Stimulated activated CD4-positive, alpha-beta T cell treated with anti-CD3 and anti-CD28 coated beads, Interleukin-1b, Interleukin-23, amount 100 ng/mL, for 48 hours (primary cell): Measurements from ENCODE around the gene CLPTM1.
"Not testable (repeated sequence)": the region's sequence is repeated elsewhere in the genome, so short reads cannot be mapped to it uniquely, and the experiment has no call there.

Experiments
- DNase-seq: peaks from one replicate; pipeline ENCODE4 v3.0.0-alpha.2; 2020

CLPTM1 gene

GRCh38 chr19:44942067-44942571, 13.1 kb upstream of the CLPTM1 start, which contains the start of gene APOC4:
Gene APOC4 (plus strand): TSS chr19:44942237. CDS start chr19:44942278, 41 bp downstream.
- no peak for DNase-seq

- DNase-seq = no peak
Observed at GRCh38 chr19:44943801-44944249, 11.4 kb upstream of the CLPTM1 start.

- no peak for DNase-seq
Observed at GRCh38 chr19:44947041-44947581, 8.1 kb upstream of the CLPTM1 start.

GRCh38 chr19:44948237-44948636, 6.9 kb upstream of the CLPTM1 start:
- no peak for DNase-seq

GRCh38 chr19:44948763-44949374, 6.3 kb upstream of the CLPTM1 start:
- no peak for DNase-seq

GRCh38 chr19:44949550-44949949, 5.6 kb upstream of the CLPTM1 start:
- no peak for DNase-seq

- peak; percentile 58 for DNase-seq
Observed at GRCh38 chr19:44951179-44952159, 3.7 kb upstream of the CLPTM1 start.

GRCh38 chr19:44954278-44954648, 917 bp upstream of the CLPTM1 start:
- DNase-seq = no peak

- no peak for DNase-seq
Observed at GRCh38 chr19:44955505-44956439, 592 bp downstream of the CLPTM1 start.

- DNase-seq = no peak
Observed at GRCh38 chr19:44957526-44957925, 2.3 kb downstream of the CLPTM1 start.

GRCh38 chr19:44958090-44958489, 2.9 kb downstream of the CLPTM1 start:
- no peak for DNase-seq

GRCh38 chr19:44959691-44960090, 4.5 kb downstream of the CLPTM1 start:
- DNase-seq = no peak

GRCh38 chr19:44960906-44961728, 5.9 kb downstream of the CLPTM1 start:
- no peak for DNase-seq

- no peak for DNase-seq
Observed at GRCh38 chr19:44961821-44962220, 6.6 kb downstream of the CLPTM1 start.

- no peak for DNase-seq
Observed at GRCh38 chr19:44968118-44968517, 12.9 kb downstream of the CLPTM1 start.

GRCh38 chr19:44968670-44969069, 13.5 kb downstream of the CLPTM1 start:
- DNase-seq = no peak

GRCh38 chr19:44969437-44969836, 14.3 kb downstream of the CLPTM1 start:
- DNase-seq = no peak

- DNase-seq = not testable (repeated sequence)
Observed at GRCh38 chr19:44971451-44971850, 16.3 kb downstream of the CLPTM1 start.

- no peak for DNase-seq
Observed at GRCh38 chr19:44972802-44973201, 17.6 kb downstream of the CLPTM1 start.

GRCh38 chr19:44973982-44974735, 19.0 kb downstream of the CLPTM1 start:
- no peak for DNase-seq

GRCh38 chr19:44974857-44975256, 19.7 kb downstream of the CLPTM1 start:
- DNase-seq = no peak
